K562 (cell line): ENCODE measurements around the gene GNB5. TPM values are rescaled to one million over a fixed set of nuclear protein-coding genes. Genes with fewer than 3 reads are reported as not detected.

ENCODE experiments used
- ATAC-seq: fragments of 200-7000 bp; cut with Tn5 transposase; 3 replicates; pipeline ENCODE4 v1.9.1; 2020; ENCODE audit warnings: moderate library complexity
- BruUV-seq: library from RNA; stranded (reverse); fragments of 400-500 nt; replicated peaks from 2 replicates; lab custom pipeline; 2021; lab: Mats Ljungman, UMichigan
- CTCF ChIA-PET: fragments of 300-600 bp; formaldehyde crosslinking; extraction: SDS; loops from one replicate; lab custom pipeline; 2021; ENCODE audit warnings: low intra/inter-chr PET ratio; lab: Yijun Ruan, JAX
- POLR2A ChIA-PET: fragments of 300-600, 350-650 bp; sonication (Branson Sonifier 250); formaldehyde crosslinking; extraction: SDS; loops from one replicate; lab custom pipeline; 2021; ENCODE audit warnings: antibody characterized with exemption, inconsistent platforms; lab: Yijun Ruan, JAX
- DNase-seq, 4 experiments: peaks; one replicate each; pipeline versions ENCODE4 v3.0.0 to v3.0.0-alpha.2; 2011 to 2018; ENCODE audit warnings: low spot score in 3 of 4, mixed read lengths in 3 of 4; ENCODE audit errors: extremely low read depth in 1 of 4
- FAIRE-seq: peaks from 2 replicates; lab custom pipeline; 2011; peaks lifted over from hg19 to GRCh38; lab: Jason Lieb, UNC
- H2AFZ ChIP-seq: 2 replicates; pipeline ENCODE4 v1.6.0; 2011; ENCODE audit warnings: low read depth, low read length, control low read depth, inconsistent platforms
- H3K27ac ChIP-seq: fragments of 200-600 bp; 3 replicates; pipeline ENCODE4 v1.8.0; 2011; ENCODE audit warnings: low read depth, mild to moderate bottlenecking, control low read depth, inconsistent platforms, low read length, moderate library complexity, mixed read lengths; ENCODE audit errors: extremely low read depth
- H3K27me3 ChIP-seq, 2 experiments: fragments of 300-600 bp in 1 of 2; 2 replicates in 1 of 2; 3 replicates in 1 of 2; pipeline versions ENCODE4 v1.6.0 to v1.8.0; 2011; ENCODE audit warnings: inconsistent platforms in 2 of 2, low read length in 2 of 2, mild to moderate bottlenecking in 1 of 2, mixed read lengths in 1 of 2, moderate library complexity in 1 of 2; ENCODE audit not compliant: control insufficient read depth in 2 of 2, insufficient read depth in 2 of 2
- H3K36me3 ChIP-seq: fragments of 300-600 bp; 3 replicates; pipeline ENCODE4 v1.8.0; 2011; ENCODE audit warnings: mild to moderate bottlenecking, low read length, inconsistent platforms; ENCODE audit not compliant: control insufficient read depth, insufficient read depth
- H3K4me1 ChIP-seq, 2 experiments: fragments of 200-600 bp in 1 of 2; replicated peaks in 1 of 2; 2 replicates in 1 of 2; 3 replicates in 1 of 2; pipeline versions ENCODE4 v1.5.1 to v1.8.0; 2011; ENCODE audit warnings: inconsistent platforms in 2 of 2, low read length in 2 of 2, mild to moderate bottlenecking in 1 of 2, mixed read lengths in 1 of 2, moderate library complexity in 1 of 2; ENCODE audit not compliant: control insufficient read depth in 2 of 2, insufficient read depth in 2 of 2
- H3K4me2 ChIP-seq: 2 replicates; pipeline ENCODE4 v1.6.1; 2011; ENCODE audit warnings: low read length, control low read depth, inconsistent platforms, mixed read lengths; ENCODE audit not compliant: insufficient read depth
- H3K4me3 ChIP-seq: fragments of 200-600 bp; sonication (generic), shearing (Covaris generic); 2 replicates; pipeline ENCODE4 v1.5.1; 2016; ENCODE audit warnings: control low read depth, inconsistent platforms
- H3K79me2 ChIP-seq: fragments of 200-600 bp; 3 replicates; pipeline ENCODE4 v1.8.0; 2011; ENCODE audit warnings: low read length, inconsistent platforms; ENCODE audit not compliant: control insufficient read depth, insufficient read depth
- H3K9ac ChIP-seq, 2 experiments: 2 replicates each; pipeline versions ENCODE4 v1.6.0 to v1.6.1; 2011; ENCODE audit warnings: low read depth in 2 of 2, low read length in 2 of 2, control low read depth in 1 of 2, inconsistent platforms in 1 of 2, mild to moderate bottlenecking in 1 of 2, mixed read lengths in 1 of 2; ENCODE audit not compliant: insufficient read depth in 1 of 2
- H3K9me1 ChIP-seq: one replicate; pipeline ENCODE4 v1.6.0; 2011; ENCODE audit warnings: inconsistent platforms, mild to moderate bottlenecking, low read length, moderate library complexity; ENCODE audit not compliant: control insufficient read depth, insufficient read depth
- H3K9me3 ChIP-seq: replicated peaks from 2 replicates; pipeline ENCODE4 v1.5.1; 2011; ENCODE audit warnings: low read depth, low read length, inconsistent platforms; ENCODE audit not compliant: control insufficient read depth, insufficient read depth
- H4K20me1 ChIP-seq: replicated peaks from 2 replicates; pipeline ENCODE4 v1.6.1; 2011; ENCODE audit warnings: low read length, inconsistent platforms, mixed read lengths; ENCODE audit not compliant: control insufficient read depth, insufficient read depth
- BHLHE40 ChIP-seq: IDR thresholded peaks from 2 replicates; pipeline ENCODE4 v1.6.1; 2011; ENCODE audit warnings: low read length, improper control_type of control experiment
- MLLT1 ChIP-seq, 2 experiments: fragments of 450-650 bp; IDR thresholded peaks; 2 replicates each; pipeline ENCODE4 v1.6.1; 2016
- SOX6 ChIP-seq: fragments of 450-650 bp; IDR thresholded peaks from 2 replicates; pipeline ENCODE4 v1.6.1; 2014; ENCODE audit warnings: mild to moderate bottlenecking
- TARDBP ChIP-seq: fragments of 450-650 bp; IDR thresholded peaks from 2 replicates; pipeline ENCODE4 v1.6.1; 2016
- ZBTB2 ChIP-seq: fragments of 450-650 bp; IDR thresholded peaks from 2 replicates; pipeline ENCODE4 v1.6.1; 2016; ENCODE audit warnings: antibody characterized with exemption
- WGBS: fragments of 100-300 bp; shearing (Covaris generic); methylation state at CpG from one replicate; pipeline ENCODE4 v1.1.6; 2016; ENCODE audit warnings: low coverage, mixed read lengths; ENCODE audit not compliant: insufficient coverage; ENCODE audit errors: missing lambda C conversion rate; 5-methylcytosine and 5-hydroxymethylcytosine counted together
- in situ Hi-C: fragments of 300-500 bp; cut with MboI; formaldehyde crosslinking; loops from 4 replicates; pipeline ENCODE4 v1.15.0; 2018; ENCODE audit warnings: inconsistent platforms, mixed read lengths
- intact Hi-C: fragments of 100-400 bp; cut with micrococcal nuclease; formaldehyde crosslinking; loops from 2 replicates; pipeline ENCODE4 v1.14.2; 2022
- polyA plus RNA-seq, 8 experiments: library from polyadenylated mRNA; depleted of rRNA in 4 of 8; stranded (reverse) in 5 of 8; unstranded in 3 of 8; fragments of >200 nt; fragmentation: Nextera tagmentation in 2 of 8; fragmentation: Illumina TruSeq in 1 of 8; extraction: Ambion mirVana in 2 of 8; extraction: Trizol in 1 of 8; gene quantifications; 2 replicates each; pipeline versions ENCODE4 v1.2.1 to v1.2.3, GENCODE V29; 2011 to 2014; ENCODE audit warnings: inconsistent platforms in 1 of 8, missing spikeins in 1 of 8
- total RNA-seq, 7 experiments: library from RNA; depleted of rRNA in 6 of 7; stranded (reverse); fragments of >200 nt in 6 of 7; fragmentation: Illumina TruSeq in 2 of 7; extraction: Trizol in 2 of 7; gene quantifications; 2 replicates each; pipeline versions ENCODE4 v1.2.1 to v1.2.3, GENCODE V29; 2011 to 2021; ENCODE audit warnings: low replicate concordance in 1 of 7

Gene GNB5
- total and polyA plus RNA-seq, 9 of the 15 experiments (the other 6 are each of a cell fraction or from before 2014, with no cell fraction given), result 0.11 to 2.1 (median 0.77) TPM

GRCh38 chr15:52213206-52213605 is 22.0 kb upstream of the GNB5 start:
- Histone ChIP-seq H3K9ac (no peak overlapping the region), H3K27ac (no peak overlapping the region), H3K9me1 (no peaks in the 10 kb centered on the region), H3K4me3 (no peak overlapping the region), H4K20me1 (no peaks in the 10 kb centered on the region), H2AFZ (no peak overlapping the region), H3K4me2 (no peak overlapping the region), H3K79me2 (no peaks in the 10 kb centered on the region), H3K9me3 (no peaks in the 10 kb centered on the region), H3K27me3 (peaks cover 7 to 9% of the 10 kb centered on the region in 2 experiments; a peak in 2 of 5 replicates), H3K36me3 (no peaks in the 10 kb centered on the region), H3K4me1 (peaks cover 0 to 2% of the 10 kb centered on the region in 2 experiments; a peak in 1 of 5 replicates)
- no peak for FAIRE-seq
- in situ Hi-C loops, result no loop called here
- TF ChIP-seq ZBTB2 (no peak), MLLT1 (IDR thresholded peaks at IDR 0.05) (no peak), SOX6 (no peak), TARDBP (no peak), BHLHE40 (no peak)
- intact Hi-C loops, result no loop called here
- WGBS, result 0% methylated on average over 3 of the region's 3 CpGs
- no peak for DNase-seq
- ChIA-PET CTCF (no interaction called here), POLR2A (interaction anchor here (1.0 to 2.3 kb wide), 2 partner anchors 14 to 17 kb away, joined by 5 to 7 read pairs; no protein-coding TSS in a partner anchor)
- BruUV-seq, result no TSS peak
- ATAC-seq, result no peak
